ENCODE measurements around the gene SEPTIN7.

SEPTIN7 gene

DNA sequence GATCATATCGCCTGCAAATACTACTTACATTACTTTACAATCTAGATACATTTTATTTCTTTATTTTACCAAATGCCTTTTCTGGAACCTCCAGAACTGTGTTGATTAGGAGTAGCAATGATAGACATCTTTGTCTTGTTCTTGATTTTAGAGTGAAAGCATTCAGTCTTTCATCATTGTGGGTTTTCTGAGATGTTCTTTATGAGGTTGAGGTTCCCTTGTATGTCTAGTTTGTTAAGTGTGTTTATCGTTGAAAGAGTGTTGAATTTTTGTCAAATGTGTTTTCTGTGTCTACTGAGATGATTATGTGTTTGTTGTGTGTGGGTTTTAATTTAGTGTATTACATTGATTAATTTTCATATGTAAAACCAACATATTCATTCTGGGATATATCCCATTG lies 17.1 kb downstream of the SEPTIN7 start:
- H3K4me2 ChIP-seq (ENCODE audit: low read length), result no peak overlapping the region
- peaks cover 9% of the 10 kb centered on the region; the same call in 1 of the 2 replicates for H3K9me3 ChIP-seq (ENCODE audit: insufficient read depth, low read length)
- H3K36me3 ChIP-seq (replicated peaks; ENCODE audit: low read depth, low read length), result peaks cover 40% of the 10 kb centered on the region
- 0 out of 2 replicates have a peak, but pooled peaks cover 3% of the 10 kb centered on the region for H3K4me1 ChIP-seq (ENCODE audit: low read length)
- TF ChIP-seq EZH2phosphoT487 (IDR thresholded peaks at IDR 0.05; ENCODE audit: low read depth), result no peak
- TF ChIP-seq, protein P1, sequence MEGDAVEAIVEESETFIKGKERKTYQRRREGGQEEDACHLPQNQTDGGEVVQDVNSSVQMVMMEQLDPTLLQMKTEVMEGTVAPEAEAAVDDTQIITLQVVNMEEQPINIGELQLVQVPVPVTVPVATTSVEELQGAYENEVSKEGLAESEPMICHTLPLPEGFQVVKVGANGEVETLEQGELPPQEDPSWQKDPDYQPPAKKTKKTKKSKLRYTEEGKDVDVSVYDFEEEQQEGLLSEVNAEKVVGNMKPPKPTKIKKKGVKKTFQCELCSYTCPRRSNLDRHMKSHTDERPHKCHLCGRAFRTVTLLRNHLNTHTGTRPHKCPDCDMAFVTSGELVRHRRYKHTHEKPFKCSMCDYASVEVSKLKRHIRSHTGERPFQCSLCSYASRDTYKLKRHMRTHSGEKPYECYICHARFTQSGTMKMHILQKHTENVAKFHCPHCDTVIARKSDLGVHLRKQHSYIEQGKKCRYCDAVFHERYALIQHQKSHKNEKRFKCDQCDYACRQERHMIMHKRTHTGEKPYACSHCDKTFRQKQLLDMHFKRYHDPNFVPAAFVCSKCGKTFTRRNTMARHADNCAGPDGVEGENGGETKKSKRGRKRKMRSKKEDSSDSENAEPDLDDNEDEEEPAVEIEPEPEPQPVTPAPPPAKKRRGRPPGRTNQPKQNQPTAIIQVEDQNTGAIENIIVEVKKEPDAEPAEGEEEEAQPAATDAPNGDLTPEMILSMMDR (IDR thresholded peaks at IDR 0.05; ENCODE audit: low read depth, low read length), result no peak
- peaks cover 96% of the 10 kb centered on the region for H4K20me1 ChIP-seq (ENCODE audit: insufficient read depth, low read length)
- no peaks in the 10 kb centered on the region for H3K27me3 ChIP-seq (ENCODE audit: low read depth, low read length)
- no peak overlapping the region for H3K27ac ChIP-seq (ENCODE audit: low read length)
- H3K9ac ChIP-seq (ENCODE audit: low read length), result no peak overlapping the region
- no peak overlapping the region for H2AFZ ChIP-seq (ENCODE audit: low read depth, low read length)
- peaks cover 100% of the 10 kb centered on the region for H3K79me2 ChIP-seq (ENCODE audit: low read length)
- H3K4me3 ChIP-seq (ENCODE audit: low read length), result no peak overlapping the region

DNA sequence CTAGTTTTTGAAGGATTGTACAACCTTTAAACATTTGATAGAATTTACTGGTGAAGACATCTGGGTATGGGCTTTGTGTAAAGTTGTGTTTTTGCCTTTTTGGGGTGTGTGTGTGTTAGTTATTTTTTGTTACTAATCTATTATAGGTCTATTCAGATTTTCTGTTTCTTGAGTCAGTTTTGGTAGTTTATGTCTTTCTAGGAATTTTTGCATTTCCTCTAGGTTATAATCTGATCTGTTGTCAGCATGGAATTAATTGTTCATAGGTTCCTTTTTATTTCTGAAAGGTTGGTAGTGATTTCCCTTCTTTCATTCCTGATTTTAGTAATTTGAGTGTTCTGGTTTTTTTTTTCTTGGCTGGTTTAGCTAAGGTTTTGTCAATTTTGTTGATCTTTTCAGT lies 17.7 kb downstream of the SEPTIN7 start:
- TF ChIP-seq, protein P1 (IDR thresholded peaks at IDR 0.05; ENCODE audit: low read depth, low read length), result no peak
- TF ChIP-seq EZH2phosphoT487 (IDR thresholded peaks at IDR 0.05; ENCODE audit: low read depth), result no peak
- Histone ChIP-seq H2AFZ (ENCODE audit: low read depth, low read length) (no peak overlapping the region), H3K27ac (ENCODE audit: low read length) (no peak overlapping the region), H3K9me3 (ENCODE audit: insufficient read depth, low read length) (peaks cover 9% of the 10 kb centered on the region; the same call in 1 of the 2 replicates), H3K79me2 (ENCODE audit: low read length) (peaks cover 99% of the 10 kb centered on the region), H3K4me3 (ENCODE audit: low read length) (no peak overlapping the region), H4K20me1 (ENCODE audit: insufficient read depth, low read length) (peaks cover 94% of the 10 kb centered on the region), H3K4me1 (ENCODE audit: low read length) (0 out of 2 replicates have a peak, but pooled peaks cover 3% of the 10 kb centered on the region), H3K9ac (ENCODE audit: low read length) (no peak overlapping the region), H3K27me3 (ENCODE audit: low read depth, low read length) (no peaks in the 10 kb centered on the region), H3K36me3 (replicated peaks; ENCODE audit: low read depth, low read length) (peaks cover 40% of the 10 kb centered on the region), H3K4me2 (ENCODE audit: low read length) (no peak overlapping the region)

DNA sequence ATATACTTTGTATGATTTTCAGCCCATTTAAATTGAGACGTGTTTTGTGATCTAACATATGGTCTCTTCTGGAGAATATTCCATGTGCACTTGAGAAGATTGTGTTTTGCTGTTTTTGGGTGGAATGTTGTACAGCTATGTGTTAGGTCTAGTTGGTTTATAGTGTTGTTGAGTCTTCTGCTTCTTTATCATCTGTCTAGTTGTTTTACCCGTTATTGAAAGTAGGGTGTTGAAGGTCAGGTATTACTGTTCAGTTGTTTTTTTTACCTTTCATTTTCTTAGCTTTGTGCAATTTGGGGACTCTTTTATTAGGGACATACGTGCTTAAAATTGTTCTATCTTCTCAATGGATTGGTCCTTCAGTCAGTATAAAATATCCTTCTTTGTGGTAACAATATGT lies 18.5 kb downstream of the SEPTIN7 start:
- H3K4me2 ChIP-seq (ENCODE audit: low read length), result no peak overlapping the region
- no peaks in the 10 kb centered on the region for H3K27me3 ChIP-seq (ENCODE audit: low read depth, low read length)
- 0 out of 2 replicates have a peak, but pooled peaks cover 3% of the 10 kb centered on the region for H3K4me1 ChIP-seq (ENCODE audit: low read length)
- H3K36me3 ChIP-seq (replicated peaks; ENCODE audit: low read depth, low read length), result peaks cover 40% of the 10 kb centered on the region
- H2AFZ ChIP-seq (ENCODE audit: low read depth, low read length), result no peak overlapping the region
- H3K27ac ChIP-seq (ENCODE audit: low read length), result no peak overlapping the region
- H3K79me2 ChIP-seq (ENCODE audit: low read length), result peaks cover 99% of the 10 kb centered on the region
- peaks cover 9% of the 10 kb centered on the region; the same call in 1 of the 2 replicates for H3K9me3 ChIP-seq (ENCODE audit: insufficient read depth, low read length)
- no peak overlapping the region for H3K9ac ChIP-seq (ENCODE audit: low read length)
- H3K4me3 ChIP-seq (ENCODE audit: low read length), result no peak overlapping the region
- no peak for TF ChIP-seq EZH2phosphoT487 (IDR thresholded peaks at IDR 0.05; ENCODE audit: low read depth)
- TF ChIP-seq, protein P1 (IDR thresholded peaks at IDR 0.05; ENCODE audit: low read depth, low read length), result no peak
- peaks cover 94% of the 10 kb centered on the region for H4K20me1 ChIP-seq (ENCODE audit: insufficient read depth, low read length)

DNA sequence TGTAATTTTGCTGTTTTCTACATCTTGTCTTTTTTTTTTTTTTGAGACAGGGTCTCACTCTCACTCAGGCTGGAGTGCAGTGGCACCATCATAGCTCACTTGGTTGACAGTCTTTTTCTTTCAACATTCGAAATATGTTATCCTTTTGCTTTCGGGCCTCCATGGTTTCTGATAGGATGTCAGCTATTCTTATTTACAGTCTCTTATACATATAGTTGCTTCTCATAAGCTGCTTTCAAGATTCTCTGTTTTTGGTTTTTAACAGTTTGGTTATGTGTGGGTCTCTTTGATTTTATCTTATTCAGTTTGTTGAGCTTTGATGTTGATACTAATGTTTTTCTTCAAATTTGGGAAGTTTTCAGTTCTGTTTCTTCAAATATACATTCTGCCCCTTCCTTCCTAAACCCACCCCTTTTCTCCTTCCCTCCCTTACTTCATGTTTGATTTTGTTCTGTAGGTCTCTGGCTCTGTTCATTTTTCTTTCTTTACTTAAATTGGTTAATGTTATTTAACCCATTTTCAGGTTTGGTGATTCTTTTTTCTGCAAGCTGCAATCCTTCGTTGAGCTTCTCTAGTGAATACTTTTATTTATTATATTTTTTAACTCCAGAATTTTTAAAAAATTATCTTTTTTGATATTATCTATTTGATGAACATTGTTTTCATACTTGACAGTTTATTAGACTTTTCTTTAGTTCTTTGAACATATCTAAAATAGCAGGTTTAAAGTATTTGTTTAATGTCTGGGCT lies 19.3 kb downstream of the SEPTIN7 start:
- peaks cover 99% of the 10 kb centered on the region for H3K79me2 ChIP-seq (ENCODE audit: low read length)
- H3K27ac ChIP-seq (ENCODE audit: low read length), result no peak overlapping the region
- no peak overlapping the region for H2AFZ ChIP-seq (ENCODE audit: low read depth, low read length)
- no peak overlapping the region for H3K4me3 ChIP-seq (ENCODE audit: low read length)
- H3K36me3 ChIP-seq (replicated peaks; ENCODE audit: low read depth, low read length), result peaks cover 40% of the 10 kb centered on the region
- peaks cover 94% of the 10 kb centered on the region for H4K20me1 ChIP-seq (ENCODE audit: insufficient read depth, low read length)
- peaks cover 9% of the 10 kb centered on the region; the same call in 1 of the 2 replicates for H3K9me3 ChIP-seq (ENCODE audit: insufficient read depth, low read length)
- no peak overlapping the region for H3K4me2 ChIP-seq (ENCODE audit: low read length)
- H3K4me1 ChIP-seq (ENCODE audit: low read length), result 0 out of 2 replicates have a peak, but pooled peaks cover 3% of the 10 kb centered on the region
- no peaks in the 10 kb centered on the region for H3K27me3 ChIP-seq (ENCODE audit: low read depth, low read length)
- TF ChIP-seq, protein P1 (IDR thresholded peaks at IDR 0.05; ENCODE audit: low read depth, low read length), result no peak
- TF ChIP-seq EZH2phosphoT487 (IDR thresholded peaks at IDR 0.05; ENCODE audit: low read depth), result no peak
- no peak overlapping the region for H3K9ac ChIP-seq (ENCODE audit: low read length)

Measured in OCI-LY3 (cell line).